GM19099 (cell line): Measurements from ENCODE around the gene CMKLR1.

Experiments
- POLR2A ChIP-seq: IDR thresholded peaks from 3 replicates; pipeline ENCODE4 v1.6.1; 2011; ENCODE audit warnings: low read depth; ENCODE audit not compliant: insufficient read length; ENCODE audit errors: extremely low read depth

Gene CMKLR1

DNA sequence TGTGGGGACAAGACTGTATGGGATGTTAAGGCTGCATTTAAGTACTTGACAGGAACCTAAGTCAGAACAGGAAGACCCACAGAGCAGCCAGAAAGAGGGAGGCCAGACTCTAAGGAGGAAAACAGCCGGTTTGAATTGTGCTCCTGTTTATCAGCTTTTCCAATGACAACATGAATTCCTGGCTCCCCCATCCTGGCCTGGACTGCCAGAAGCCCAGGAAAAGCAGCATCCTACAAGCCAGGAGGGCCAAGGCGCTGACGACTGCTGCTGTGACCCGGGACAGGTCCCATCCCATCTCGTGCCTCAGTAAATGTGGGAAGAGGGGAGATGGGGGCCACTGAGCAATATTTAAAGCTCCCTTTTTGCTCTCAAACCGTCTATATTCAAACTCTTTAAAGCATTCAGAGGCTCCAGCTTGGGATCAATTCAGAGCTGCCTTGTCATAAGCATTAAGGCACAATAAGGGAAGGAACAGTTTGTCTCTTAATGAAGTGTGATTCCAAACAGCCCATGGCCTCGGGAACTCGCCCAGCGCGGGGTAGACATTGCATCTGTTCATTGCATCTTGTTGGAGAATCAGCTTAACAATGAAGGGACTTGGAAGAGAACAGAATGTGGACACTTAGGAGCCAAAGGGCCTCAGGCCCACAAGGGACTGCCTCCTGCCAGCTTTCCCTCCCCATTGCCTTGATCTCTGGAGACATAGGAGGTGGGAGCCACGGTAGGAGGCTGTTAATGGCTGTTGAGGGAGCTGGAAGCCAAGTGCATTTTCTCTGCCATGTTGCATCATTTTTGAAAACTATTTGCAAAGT, 49.6 kb downstream of the CMKLR1 start:
- TF ChIP-seq POLR2A: no peak

DNA sequence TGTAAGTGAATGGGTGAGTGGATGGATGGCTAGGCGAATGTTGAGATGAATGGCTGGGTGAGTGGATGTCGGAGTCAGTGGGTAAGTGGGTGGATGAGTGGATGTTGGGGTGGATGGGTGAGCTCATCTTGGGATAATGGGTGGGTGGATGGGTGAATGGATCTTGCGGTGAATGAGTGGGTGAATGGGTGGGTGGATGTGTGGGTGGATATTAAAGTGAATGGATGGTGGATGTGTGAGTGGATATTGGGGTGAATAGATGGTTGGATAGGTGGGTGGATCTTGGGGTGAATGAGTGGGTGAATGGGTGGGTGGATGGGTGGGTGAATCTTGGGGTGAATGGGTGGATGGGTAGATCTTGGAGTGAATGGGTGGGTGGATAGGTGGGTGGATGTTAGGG, 51.9 kb downstream of the CMKLR1 start:
- TF ChIP-seq POLR2A: no peak

DNA sequence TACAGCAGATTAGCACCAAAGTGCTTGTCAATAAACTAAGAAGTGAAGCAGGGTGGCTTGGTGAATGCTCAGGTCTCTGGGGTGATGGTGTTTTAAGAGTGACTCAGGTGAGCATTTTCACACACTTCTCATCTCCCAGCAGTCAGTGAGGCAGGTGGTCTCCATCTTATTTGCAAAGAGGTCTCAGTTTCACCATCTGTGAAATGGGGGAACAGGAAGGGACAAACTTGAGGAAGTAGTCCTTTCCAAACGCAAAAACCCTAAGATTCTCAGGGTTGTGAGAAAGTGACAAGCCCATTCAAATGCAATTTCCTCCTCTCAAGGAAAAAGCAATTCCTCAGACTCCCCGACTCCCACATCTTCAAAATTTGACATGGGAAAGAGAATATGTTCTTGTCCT, 54.1 kb downstream of the CMKLR1 start:
- TF ChIP-seq POLR2A: no peak

DNA sequence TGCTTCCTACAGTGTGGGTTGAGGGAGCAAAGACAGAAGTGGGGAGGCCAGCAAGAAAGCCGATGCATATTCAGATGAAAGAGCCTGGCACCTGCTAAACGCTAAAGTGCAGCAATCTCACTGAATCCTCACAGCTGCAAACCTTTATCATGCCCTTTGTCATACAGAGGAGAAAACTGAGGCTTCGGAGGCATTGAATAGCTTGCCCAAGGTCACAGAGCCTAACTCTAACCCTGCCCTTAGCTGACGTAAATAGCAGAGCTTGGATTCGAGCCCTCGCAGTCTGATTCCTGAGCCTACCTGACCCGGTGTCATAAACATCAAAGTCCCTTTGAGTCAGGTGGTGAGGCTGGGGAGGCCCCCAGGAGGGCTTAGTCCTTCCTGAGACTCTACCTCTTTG, 54.9 kb downstream of the CMKLR1 start:
- TF ChIP-seq POLR2A: no peak

DNA sequence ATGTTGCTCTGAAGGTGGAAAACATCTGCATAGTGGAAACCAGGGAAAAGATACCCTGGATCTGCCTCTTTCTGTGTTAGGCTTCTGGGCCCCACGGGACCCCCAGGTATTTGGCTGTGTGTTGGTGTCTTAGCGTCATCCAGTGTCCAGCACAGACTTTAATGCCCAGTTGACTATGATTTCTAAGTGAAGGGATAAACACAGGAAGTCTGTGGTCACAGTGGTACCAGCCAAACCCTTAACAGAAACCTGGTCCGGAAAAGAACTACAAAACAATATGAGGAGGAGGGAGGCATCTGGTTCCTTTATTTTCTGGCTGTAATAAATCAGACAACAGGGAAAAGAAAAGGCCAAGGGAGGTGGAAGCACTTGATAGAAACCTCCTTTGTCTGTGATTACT, 56.4 kb downstream of the CMKLR1 start:
- TF ChIP-seq POLR2A: no peak

- no peak for TF ChIP-seq POLR2A
Measured at GRCh38 chr12:108282160-108282559, 57.0 kb downstream of the CMKLR1 start.

DNA sequence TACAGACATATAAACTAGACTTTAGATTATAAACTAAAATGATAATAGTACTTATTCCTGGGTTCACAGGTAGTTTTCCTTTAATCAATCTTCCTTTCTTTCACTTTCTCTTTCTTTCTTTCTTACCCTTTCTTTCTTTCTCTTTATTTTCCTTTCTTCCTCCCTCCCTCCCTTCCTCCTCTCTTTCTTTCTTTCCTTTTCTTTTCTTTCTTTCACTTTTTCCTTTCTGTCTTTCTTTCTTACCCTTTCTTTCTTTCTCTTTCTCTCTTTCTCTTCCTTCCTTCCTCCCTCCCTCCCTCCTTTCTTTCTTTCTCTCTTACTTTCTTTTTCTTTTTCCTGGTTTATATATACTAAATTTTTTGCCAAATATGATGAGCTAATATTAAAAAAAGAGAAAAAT, 61.5 kb downstream of the CMKLR1 start:
- no peak for TF ChIP-seq POLR2A

GRCh38 chr12:108273217-108273616, 65.9 kb downstream of the CMKLR1 start:
- no peak for TF ChIP-seq POLR2A

DNA sequence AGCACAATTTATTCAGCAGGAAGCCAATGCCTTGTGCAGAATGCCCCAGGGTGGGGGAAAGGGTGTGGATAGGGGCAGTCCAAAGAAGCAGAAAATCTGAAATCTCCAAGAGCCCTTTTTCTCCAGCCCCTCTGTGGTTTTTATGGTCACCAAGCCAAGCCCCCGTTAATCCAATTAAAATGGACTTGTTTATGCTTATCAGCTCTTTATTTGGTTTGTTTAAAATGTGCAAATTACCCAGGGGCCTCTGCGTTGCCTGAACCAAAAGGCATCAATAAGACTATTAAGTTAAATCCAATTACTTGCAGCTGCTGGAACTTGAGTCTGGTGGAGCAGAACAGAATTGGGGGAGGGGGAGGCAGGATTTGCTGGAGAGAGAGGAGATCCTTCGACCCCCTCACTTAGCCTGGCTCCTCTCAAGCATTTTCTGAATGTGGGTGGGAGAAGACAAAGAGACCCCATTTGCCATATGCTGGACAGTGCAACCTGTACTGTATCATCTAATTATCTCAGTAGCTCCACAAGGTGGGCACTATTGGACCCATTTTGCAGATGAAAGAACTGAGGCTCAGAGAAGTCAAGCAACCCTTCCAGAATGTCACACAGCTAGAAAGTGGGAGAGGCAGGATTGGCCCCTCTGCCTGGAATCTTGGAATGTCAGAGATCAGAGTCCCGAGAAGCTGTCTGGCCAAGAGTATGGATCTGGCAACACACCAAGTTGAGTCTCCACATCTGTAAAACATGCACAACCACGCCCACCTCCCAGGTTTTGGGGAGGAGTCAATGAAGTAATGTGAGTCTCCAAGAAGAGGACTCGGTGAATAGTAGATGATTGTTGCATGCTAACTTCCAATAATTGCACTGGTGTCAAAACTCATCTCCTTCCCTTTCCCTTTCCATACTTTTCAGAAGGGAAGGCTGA, 66.9 kb downstream of the CMKLR1 start:
- no peak for TF ChIP-seq POLR2A

GRCh38 chr12:108270849-108271143, 68.3 kb downstream of the CMKLR1 start:
- TF ChIP-seq POLR2A: no peak

DNA sequence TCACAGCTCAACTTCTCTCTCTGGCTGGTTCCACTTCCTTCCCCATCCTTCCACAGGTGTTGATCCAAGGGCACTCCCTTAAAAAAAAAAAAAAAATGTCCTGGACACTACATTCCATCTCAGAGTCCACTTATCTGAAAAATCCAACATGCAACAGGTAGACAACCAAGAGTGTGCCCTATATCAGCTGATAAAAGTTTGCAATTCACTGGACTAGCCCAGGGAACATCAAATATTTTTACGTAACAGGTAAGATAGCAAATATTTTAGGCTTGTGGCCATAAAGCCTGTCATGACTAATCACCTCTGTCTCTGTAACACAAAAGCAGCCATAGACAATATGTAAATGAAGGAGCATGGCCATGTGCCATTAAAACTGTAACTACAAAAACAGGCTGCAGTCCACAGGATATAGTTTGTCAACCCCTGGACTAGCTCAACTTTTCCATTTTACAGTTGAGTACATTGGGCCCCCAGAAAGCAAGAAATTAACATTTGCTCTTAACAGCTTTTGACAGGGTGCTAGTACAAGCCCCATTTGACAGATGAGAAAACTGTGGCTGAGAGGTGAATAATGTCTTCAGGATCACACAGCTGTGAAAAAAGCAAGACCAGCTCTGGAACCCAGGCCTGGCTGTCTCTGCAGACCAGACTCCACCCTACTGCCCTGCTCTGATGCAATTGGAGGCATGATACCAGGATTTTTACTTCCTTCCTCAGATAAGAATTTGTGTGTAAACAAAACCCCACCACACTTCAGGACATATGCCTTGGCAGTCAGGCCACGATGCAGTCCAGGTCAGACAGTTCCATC, 68.9 kb downstream of the CMKLR1 start:
- no peak for TF ChIP-seq POLR2A

DNA sequence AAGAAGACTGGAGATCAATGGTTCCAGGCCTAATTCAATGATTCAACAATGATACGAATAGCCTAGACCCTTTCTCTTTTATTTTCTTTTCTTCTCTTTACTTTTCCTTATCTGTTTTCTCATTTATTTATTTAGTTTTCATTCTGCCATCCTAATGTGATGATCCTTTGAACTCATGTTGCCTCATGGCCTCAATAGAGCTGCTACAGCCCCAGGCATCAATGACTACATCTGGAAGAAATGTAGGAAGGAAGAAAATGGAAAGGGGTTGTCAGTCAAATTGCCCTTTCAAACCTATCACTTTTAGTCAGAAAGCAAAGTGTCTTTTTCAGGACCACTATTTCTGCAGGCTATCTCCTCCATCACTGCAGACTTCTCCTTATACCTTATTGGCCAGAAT, 69.9 kb downstream of the CMKLR1 start:
- TF ChIP-seq POLR2A: no peak

DNA sequence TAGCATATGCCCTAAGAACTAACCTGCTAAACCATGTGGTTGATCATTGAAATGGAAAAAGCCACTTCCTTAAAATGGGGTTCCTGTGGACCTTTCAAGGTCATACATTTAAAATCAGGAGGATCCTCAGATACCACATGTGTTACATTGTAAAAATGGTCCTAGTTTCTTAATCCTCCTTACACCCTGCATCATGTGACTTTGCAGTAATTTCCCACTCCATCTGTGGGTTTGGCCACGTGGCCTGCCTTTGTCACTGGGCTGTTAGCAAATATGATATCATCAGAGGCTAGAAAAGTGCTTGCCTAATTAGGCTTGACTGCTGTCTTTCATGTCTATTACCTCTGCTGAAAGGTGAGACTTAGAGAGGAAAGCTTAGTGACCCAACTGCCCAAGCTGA, 70.7 kb downstream of the CMKLR1 start:
- TF ChIP-seq POLR2A: no peak

- TF ChIP-seq POLR2A: no peak
Measured at GRCh38 chr12:108267450-108267849, 71.7 kb downstream of the CMKLR1 start.

DNA sequence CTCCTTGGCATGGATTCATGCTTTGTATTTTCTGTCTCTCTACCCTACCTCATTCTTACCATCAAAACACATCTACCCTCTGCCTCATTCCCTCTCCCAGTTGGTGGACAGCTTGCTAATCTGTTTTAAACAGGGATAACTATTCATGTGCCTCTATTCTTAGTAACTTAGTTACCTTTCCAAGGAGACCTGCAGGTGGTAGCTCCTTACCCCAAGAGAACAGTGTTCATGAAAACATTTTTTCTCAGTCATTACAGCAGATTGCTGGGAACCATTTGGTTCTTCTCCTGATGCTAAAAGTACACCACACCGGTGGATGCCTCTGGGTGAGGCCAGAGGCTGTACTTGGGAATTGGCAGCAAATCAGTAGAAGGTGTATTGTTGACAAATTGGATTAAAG, 73.0 kb downstream of the CMKLR1 start:
- TF ChIP-seq POLR2A: no peak

- no peak for TF ChIP-seq POLR2A
Measured at GRCh38 chr12:108265505-108265904, 73.6 kb downstream of the CMKLR1 start.

GRCh38 chr12:108260969-108261368, 78.1 kb downstream of the CMKLR1 start:
- no peak for TF ChIP-seq POLR2A
